HuH-7 (cell line): Measurements from ENCODE around the gene TNFRSF9.

ENCODE experiments used
- DNase-seq: peaks from one replicate; pipeline ENCODE4 v3.0.0; 2011; ENCODE audit warnings: low spot score

TNFRSF9 gene

GRCh38 chr1:7869136-7869920 is 71.3 kb downstream of the TNFRSF9 start:
- no peak for DNase-seq

DNA sequence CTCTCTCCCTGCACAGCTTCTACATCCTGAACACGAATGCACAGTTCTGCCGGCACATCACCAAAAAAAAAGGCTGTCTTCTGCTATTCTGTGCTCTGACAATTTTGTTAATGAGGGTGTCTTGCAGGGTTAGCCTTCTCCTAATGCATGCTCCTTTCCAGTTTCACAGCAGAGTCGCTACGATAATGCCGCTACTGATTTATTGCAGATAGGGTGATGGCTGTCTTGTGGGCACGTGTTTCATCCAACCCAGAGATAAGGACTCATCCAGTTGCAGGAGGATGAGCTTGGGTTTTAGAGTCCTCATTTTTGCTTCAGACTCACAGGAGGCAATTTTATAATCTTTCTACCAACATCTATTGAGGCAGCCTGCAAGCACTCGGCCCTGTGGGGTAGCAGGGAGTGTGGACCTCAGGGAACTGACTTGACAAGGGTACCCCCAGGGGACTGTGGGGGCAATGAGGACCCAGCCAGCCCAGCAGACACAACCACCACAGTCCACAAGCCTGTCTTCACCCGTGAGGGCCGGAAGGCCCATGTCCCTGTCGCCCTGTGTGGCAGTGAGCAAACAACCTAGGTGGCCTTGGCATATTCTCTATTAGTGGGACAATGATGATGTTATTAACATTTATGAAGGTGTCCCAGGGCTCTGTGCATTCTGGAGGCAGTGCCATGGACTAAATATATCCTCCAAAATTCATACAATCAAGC is 72.4 kb downstream of the TNFRSF9 start:
- no peak for DNase-seq

DNA sequence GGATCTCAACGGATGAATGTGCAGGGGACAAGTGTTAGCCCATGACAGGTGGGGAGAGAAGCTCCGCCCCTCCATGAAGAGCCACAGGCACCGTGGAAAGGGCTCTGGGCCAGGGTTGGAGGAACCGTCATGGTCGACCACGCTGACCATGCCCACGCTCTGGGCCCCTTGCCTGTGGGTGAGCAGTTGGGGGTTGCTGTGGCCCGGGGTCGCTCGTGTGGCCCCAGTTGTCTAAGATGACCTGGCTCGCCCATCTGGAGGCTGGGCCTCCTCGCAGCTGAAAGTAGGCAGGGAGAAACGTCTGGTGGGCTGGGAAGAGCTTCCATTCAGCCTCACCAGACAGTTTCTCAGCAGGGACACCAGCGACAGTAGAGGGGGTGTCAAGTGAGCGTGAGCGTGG is 74.7 kb downstream of the TNFRSF9 start:
- DNase-seq, result no peak
